Measurements from ENCODE around the gene UPK1A.

UPK1A gene

DNA sequence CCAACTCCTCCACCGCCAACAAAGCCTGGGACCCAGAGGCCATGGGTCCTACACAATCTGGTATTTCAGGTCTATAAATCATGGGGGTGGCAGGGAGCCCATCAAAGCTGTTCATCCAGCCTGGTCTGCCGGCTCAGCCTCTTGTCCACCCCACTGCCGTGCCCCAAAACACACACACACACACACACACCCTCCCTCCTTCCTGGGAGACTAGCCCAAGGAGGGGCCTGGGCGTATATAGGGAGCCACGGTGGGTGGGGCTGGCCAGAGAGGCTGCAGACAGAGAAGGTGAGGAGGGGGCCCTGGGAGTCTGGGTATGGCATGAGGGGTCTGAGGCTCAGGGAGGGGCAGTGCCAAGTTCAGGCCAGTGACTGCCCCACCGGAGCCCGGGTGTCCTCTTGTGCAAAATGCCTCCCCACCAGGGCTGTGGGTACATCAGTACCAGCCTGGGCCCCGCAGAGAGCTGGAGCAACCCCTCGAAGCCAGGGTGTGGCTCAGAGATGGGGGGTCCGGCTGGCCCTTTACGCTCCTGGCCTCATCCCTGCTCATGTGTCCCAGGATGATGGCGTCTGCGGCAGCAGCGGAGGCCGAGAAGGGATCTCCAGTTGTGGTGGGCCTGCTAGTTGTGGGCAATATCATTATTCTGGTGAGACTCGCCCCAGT lies at the start of gene UPK1A:
Gene UPK1A, plus strand, starts transcription at position 267 of the 663 bp plus-strand sequence. Its CDS starts 296 bp downstream, at position 563.
- peaks cover 17% of the 10 kb centered on the region for H3K27me3 Mint-ChIP-seq
- no peaks in the 10 kb centered on the region for H3K9me3 Mint-ChIP-seq
- no peak within 1 kb of the TSS for H3K27ac Mint-ChIP-seq
- no peaks in the 10 kb centered on the region for H3K4me1 Mint-ChIP-seq (ENCODE audit: low read depth)
- H3K4me3 Mint-ChIP-seq, result no peak within 1 kb of the TSS
- H3K36me3 Mint-ChIP-seq (ENCODE audit: low read depth), result peaks cover 23% of the 10 kb centered on the region

DNA sequence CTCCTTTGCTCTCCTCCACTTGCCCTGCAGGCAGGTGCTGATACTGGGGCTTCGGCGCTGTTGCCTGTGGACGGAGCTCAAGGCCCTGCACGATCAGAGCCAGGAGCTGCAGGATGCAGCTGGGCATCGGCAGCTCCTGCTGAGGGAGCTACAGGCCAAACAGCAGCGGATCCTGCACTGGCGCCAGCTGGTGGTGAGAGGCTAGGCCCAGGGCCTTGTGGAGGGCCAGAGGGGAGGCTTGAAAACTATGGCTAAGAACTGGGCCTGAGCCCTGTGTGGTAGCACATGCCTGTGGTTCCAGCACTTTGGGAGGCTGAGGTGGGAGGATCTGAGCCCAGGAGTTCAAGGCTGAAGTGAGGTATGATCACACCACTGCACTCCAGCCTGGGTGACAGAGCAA lies 47.5 kb upstream of the UPK1A start:
- H3K9me3 Mint-ChIP-seq, result no peaks in the 10 kb centered on the region
- peaks cover under 1% of the 10 kb centered on the region for H3K4me1 Mint-ChIP-seq (ENCODE audit: low read depth)
- H3K4me3 Mint-ChIP-seq, result no peak overlapping the region
- no peaks in the 10 kb centered on the region for H3K27me3 Mint-ChIP-seq
- peaks cover 18% of the 10 kb centered on the region for H3K36me3 Mint-ChIP-seq (ENCODE audit: low read depth)
- H3K27ac Mint-ChIP-seq, result no peak overlapping the region

DNA sequence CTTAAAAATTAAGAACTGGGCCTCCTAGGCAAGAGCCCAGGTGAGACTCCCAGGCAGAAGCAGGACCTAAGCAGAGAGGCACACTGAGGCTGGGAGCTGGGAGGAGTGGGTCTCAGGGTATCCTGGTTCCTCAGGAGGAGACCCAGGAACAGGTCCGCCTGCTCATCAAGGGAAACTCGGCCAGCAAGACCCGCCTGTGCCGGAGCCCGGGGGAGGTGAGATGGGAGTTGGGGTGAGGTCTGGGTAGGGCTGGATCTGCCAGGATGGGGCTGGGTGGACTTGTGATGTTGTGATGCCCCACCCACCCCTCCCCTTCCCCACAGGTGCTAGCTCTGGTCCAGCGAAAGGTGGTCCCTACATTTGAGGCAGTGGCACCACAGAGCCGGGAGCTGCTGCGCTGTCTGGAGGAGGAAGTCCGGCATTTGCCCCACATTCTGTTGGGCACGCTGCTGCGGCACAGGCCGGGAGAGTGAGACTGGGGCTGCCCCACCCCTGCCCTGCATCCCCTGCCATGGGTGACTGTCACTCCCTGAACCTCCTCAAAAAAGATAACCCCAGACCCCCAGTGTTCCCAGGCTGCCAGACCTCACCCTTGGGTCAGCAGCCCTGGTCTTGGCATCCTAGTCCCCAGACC lies 46.9 kb upstream of the UPK1A start:
- H3K4me1 Mint-ChIP-seq (ENCODE audit: low read depth), result no peaks in the 10 kb centered on the region
- no peak overlapping the region for H3K27ac Mint-ChIP-seq
- no peaks in the 10 kb centered on the region for H3K9me3 Mint-ChIP-seq
- no peak overlapping the region for H3K4me3 Mint-ChIP-seq
- H3K27me3 Mint-ChIP-seq, result no peaks in the 10 kb centered on the region
- H3K36me3 Mint-ChIP-seq (ENCODE audit: low read depth), result peaks cover 18% of the 10 kb centered on the region

DNA sequence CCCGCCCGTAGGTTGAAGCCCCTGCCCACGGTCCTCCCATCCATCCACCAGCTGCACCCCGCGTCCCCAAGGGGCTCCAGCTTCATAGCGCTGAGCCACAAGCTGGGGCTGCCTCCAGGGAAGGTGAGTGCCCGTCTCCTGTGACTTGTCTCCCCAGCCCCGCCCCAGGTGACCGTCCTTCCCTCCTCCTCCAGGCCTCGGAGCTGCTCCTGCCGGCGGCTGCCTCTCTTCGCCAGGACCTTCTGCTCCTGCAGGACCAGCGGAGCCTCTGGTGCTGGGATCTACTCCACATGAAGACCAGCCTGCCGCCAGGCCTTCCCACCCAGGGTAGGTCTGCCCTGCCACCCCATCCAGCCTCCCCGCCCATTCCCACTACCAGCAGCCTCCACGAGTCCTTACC lies 46.3 kb upstream of the UPK1A start:
- Mint-ChIP-seq H3K4me3 (no peak overlapping the region), H3K36me3 (ENCODE audit: low read depth) (peaks cover 18% of the 10 kb centered on the region), H3K27ac (no peak overlapping the region), H3K9me3 (no peaks in the 10 kb centered on the region), H3K27me3 (no peaks in the 10 kb centered on the region), H3K4me1 (ENCODE audit: low read depth) (no peaks in the 10 kb centered on the region)

DNA sequence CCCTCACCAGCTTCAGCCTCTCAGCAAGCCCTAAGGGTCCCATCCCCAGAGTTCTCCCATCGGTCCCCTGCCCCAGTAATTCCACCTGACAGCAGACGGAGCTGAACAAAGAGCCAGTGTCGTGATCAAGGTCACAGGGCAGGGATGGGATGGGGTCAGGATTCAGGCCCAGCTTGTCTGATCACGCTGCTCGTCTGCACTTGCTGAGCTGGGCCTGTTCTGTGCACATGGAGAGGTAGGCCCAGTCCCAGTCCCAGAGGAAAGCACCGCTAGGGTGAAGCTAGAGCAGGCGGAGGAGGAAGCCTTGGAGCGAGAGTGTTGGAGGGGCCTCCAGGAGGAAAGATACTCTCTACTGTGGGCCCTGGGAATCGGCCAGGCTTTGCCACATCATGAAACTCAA lies 44.6 kb upstream of the UPK1A start:
- no peak overlapping the region for H3K4me3 Mint-ChIP-seq
- H3K4me1 Mint-ChIP-seq (ENCODE audit: low read depth), result no peaks in the 10 kb centered on the region
- no peak overlapping the region for H3K27ac Mint-ChIP-seq
- H3K36me3 Mint-ChIP-seq (ENCODE audit: low read depth), result peaks cover 13% of the 10 kb centered on the region
- no peaks in the 10 kb centered on the region for H3K27me3 Mint-ChIP-seq
- H3K9me3 Mint-ChIP-seq, result no peaks in the 10 kb centered on the region

DNA sequence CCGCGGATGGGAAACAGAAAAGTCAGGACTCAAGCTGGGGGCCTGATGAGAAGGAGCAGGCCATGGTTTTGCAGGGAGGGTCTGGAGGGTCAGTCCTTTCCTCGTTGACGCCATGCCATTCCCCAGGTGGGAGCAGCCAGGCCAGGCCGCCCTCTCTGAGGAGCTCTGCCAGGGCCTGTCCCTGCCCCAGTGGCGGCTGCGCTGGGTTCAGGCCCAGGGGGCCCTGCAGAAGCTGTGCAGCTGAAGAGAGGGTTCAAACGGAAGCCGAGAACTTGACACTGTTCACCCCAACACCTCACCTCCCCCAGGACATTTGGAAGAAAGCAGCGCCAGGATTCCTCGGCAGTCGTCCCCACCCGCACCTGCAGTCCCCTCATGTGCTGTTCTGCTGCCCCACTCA lies 43.6 kb upstream of the UPK1A start:
- Mint-ChIP-seq H3K9me3 (no peaks in the 10 kb centered on the region), H3K27ac (no peak overlapping the region), H3K4me1 (ENCODE audit: low read depth) (no peaks in the 10 kb centered on the region), H3K4me3 (no peak overlapping the region), H3K36me3 (ENCODE audit: low read depth) (peaks cover 13% of the 10 kb centered on the region), H3K27me3 (no peaks in the 10 kb centered on the region)

DNA sequence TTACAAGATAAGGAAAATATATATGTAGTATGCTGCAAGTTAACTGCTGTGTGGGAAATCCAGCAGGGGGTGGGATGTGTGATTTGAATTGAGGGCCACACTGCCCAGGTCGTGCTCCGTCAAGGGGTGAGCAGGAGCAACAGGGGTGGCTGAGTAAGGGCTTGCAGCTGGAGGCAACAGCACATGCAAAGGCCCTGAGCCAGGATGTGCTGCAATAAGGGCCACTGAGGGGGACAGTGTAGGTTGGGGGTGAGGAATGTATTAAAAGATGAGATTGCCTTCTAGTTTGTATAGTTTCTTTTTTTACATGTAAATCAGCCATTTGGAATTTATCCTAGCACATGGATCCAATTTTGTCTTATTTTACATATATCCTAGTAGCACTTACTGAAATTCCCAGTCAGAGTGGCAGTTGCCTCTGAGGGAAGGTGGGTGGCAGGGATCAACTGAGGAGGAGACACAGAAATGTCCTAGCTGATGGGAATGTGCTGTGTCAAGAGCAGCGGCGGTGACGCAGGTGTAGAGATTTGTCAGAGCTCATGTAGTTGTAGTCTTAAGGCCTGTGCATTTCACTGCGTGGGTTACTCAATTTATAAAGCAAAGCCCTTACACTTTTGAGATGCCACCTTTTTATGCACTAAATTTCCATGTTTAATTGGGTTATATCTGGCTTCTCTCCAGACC lies 42.8 kb upstream of the UPK1A start:
- H3K36me3 Mint-ChIP-seq (ENCODE audit: low read depth), result peaks cover 13% of the 10 kb centered on the region
- H3K27ac Mint-ChIP-seq, result no peak overlapping the region
- H3K27me3 Mint-ChIP-seq, result no peaks in the 10 kb centered on the region
- no peak overlapping the region for H3K4me3 Mint-ChIP-seq
- H3K9me3 Mint-ChIP-seq, result no peaks in the 10 kb centered on the region
- H3K4me1 Mint-ChIP-seq (ENCODE audit: low read depth), result peaks cover 6% of the 10 kb centered on the region

DNA sequence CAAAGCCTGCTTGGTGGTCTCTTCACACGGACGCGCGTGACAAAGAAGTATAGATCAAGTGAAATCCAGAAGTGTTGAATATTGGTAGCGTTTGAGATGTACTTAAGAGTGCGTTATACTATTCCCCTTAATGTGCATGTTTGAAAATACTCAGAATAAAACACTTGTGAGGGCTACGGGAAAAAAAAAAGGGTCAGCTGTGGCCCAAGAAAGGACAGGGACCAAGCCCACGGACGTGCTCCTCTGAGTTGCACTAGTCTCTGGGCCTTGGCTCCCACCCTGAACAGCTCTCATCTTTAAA lies 38.1 kb upstream of the UPK1A start:
- Mint-ChIP-seq H3K4me1 (ENCODE audit: low read depth) (peaks cover 20% of the 10 kb centered on the region), H3K27me3 (no peaks in the 10 kb centered on the region), H3K27ac (peak overlapping the region; percentile 99), H3K36me3 (ENCODE audit: low read depth) (peaks cover 34% of the 10 kb centered on the region), H3K4me3 (peak overlapping the region; percentile 97), H3K9me3 (no peaks in the 10 kb centered on the region)

DNA sequence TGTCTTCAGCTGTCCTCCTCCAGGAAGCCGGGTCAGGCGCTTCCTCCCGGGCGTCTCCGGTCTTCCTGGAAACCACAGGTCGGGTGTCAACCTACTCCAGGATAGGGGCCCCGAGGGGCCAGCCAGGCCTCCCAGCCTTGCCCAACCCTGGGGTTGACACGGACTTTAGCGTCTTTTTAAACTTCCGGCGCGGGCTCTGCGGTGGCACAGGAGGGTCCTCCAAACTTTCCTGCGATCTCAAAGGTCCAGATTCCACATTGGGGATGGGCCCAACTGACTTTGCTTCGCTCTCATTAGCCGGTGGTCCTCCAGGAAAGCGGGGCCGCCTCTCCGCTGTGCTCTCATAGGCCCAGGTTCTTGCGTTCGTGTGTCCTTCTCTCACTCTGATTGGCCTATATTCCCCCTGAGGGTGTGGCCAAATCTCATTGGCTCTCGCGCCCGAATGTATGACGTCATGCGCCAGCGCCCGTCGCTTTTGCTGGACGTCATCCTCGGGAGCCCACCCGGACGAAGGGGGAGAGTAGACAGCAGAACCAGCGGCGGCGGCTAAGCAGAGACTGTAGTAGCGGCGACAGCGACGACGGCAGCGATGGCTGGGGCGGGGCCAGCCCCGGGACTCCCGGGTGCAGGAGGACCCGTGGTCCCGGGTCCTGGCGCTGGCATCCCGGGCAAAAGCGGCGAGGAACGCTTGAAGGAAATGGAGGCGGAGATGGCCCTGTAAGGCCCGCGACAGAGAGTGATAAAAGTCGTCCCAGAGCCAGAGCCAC lies 37.6 kb upstream of the UPK1A start, which contains the start of gene RBM42:
Gene RBM42, plus strand, starts transcription at position 472 of the 767 bp plus-strand sequence. Its CDS starts 118 bp downstream, at position 590.
- Mint-ChIP-seq H3K36me3 (ENCODE audit: low read depth) (peaks cover 38% of the 10 kb centered on the region), H3K27me3 (no peaks in the 10 kb centered on the region), H3K9me3 (no peaks in the 10 kb centered on the region), H3K4me3 (peak within 1 kb of the TSS; percentile 97), H3K4me1 (ENCODE audit: low read depth) (peaks cover 20% of the 10 kb centered on the region), H3K27ac (peak within 1 kb of the TSS; percentile 99)

DNA sequence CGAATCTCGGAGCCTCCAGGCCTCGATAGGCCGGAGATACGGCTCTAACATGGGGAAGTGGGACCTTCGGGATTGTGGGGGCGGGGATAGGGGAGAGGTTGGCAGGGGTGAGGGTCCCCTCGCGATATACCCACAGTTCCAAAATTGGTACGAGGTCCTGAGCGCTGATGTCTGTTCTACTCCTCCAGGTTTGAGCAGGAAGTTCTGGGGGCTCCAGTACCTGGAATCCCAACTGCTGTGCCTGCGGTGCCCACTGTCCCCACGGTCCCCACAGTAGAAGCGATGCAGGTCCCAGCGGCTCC lies 37.0 kb upstream of the UPK1A start:
- Mint-ChIP-seq H3K27me3 (no peaks in the 10 kb centered on the region), H3K27ac (peak overlapping the region; percentile 99), H3K4me1 (ENCODE audit: low read depth) (peaks cover 20% of the 10 kb centered on the region), H3K36me3 (ENCODE audit: low read depth) (peaks cover 38% of the 10 kb centered on the region), H3K4me3 (peak overlapping the region; percentile 97), H3K9me3 (no peaks in the 10 kb centered on the region)

DNA sequence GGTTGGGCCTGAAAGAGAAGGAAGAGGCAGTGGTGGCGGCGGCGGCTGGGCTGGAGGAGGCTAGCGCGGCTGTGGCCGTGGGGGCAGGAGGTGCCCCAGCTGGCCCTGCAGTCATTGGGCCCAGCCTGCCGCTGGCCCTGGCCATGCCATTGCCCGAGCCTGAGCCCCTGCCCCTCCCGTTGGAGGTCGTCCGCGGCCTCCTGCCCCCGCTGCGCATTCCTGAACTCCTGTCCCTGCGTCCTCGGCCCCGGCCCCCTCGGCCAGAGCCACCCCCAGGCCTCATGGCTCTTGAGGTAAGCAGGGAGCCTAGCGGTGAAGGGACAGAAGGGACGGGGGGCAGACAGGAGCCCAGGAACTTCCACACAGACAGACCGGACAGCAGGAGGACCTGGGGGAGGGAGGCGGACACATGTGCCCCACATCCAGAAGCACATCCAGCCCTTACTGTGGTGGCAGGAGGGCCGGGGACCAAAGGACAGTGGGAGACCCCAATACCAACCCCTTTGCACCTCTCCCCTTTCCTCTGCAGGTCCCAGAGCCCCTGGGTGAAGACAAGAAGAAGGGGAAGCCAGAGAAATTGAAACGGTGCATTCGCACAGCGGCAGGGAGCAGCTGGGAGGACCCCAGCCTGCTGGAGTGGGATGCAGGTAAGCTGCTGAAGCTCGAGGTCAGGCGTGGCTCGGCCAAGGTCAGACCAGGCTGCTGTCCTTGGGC lies 32.4 kb upstream of the UPK1A start:
- Mint-ChIP-seq H3K4me1 (ENCODE audit: low read depth) (peaks cover 10% of the 10 kb centered on the region), H3K27ac (no peak overlapping the region), H3K4me3 (no peak overlapping the region), H3K9me3 (no peaks in the 10 kb centered on the region), H3K27me3 (no peaks in the 10 kb centered on the region), H3K36me3 (ENCODE audit: low read depth) (peaks cover 54% of the 10 kb centered on the region)

DNA sequence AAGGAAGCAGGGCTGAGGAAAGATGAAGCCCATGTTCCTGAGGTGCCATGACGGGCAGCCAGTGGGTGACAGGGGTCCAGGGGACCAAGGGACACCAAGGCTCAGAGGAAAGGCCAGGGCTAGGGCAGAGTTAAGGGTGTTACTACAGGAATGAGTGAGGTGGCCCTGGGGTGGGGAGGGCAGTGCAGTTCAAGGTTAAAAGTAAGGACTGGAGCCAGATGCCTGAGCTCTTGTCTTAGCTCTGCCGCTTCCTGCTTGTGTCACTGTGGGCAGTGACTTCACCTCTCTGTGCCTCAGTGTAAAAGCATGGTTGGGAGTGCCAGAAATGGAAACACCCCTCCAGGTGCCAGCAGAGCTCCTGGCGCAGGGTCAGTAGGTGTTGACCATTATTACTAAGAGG lies 29.7 kb upstream of the UPK1A start:
- no peaks in the 10 kb centered on the region for H3K27me3 Mint-ChIP-seq
- peaks cover 38% of the 10 kb centered on the region for H3K36me3 Mint-ChIP-seq (ENCODE audit: low read depth)
- H3K4me3 Mint-ChIP-seq, result no peak overlapping the region
- no peak overlapping the region for H3K27ac Mint-ChIP-seq
- H3K4me1 Mint-ChIP-seq (ENCODE audit: low read depth), result peaks cover 9% of the 10 kb centered on the region
- no peaks in the 10 kb centered on the region for H3K9me3 Mint-ChIP-seq

DNA sequence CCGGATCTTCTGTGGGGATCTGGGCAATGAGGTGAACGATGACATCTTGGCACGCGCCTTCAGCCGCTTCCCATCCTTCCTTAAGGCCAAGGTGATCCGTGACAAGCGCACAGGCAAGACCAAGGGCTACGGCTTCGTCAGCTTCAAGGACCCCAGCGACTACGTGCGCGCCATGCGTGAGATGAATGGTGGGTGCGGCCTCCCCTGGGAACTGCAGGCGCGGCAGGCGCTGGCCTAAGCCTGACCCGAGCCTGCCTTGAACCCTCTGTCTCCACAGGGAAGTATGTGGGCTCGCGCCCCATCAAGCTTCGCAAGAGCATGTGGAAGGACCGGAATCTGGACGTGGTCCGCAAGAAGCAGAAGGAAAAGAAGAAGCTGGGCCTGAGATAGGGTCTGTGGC lies 29.2 kb upstream of the UPK1A start:
- H3K36me3 Mint-ChIP-seq (ENCODE audit: low read depth), result peaks cover 34% of the 10 kb centered on the region
- no peak overlapping the region for H3K4me3 Mint-ChIP-seq

DNA sequence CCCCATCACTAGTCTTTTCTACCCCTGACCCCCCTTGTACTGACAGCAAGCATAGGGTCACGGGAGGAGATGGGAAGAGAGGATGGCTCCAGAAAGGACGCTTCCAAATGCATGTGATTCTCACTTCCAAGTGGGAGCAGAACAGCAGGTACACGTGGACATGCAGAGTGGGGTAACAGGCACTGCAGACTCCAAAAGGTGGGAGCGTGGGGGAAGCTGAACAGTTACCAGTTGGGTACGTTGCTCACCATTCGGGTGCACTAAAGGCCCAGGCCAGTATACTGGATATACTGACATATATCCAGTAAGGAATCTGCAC lies 27.0 kb upstream of the UPK1A start:
- H3K27me3 Mint-ChIP-seq, result no peaks in the 10 kb centered on the region
- no peaks in the 10 kb centered on the region for H3K9me3 Mint-ChIP-seq
- peaks cover 19% of the 10 kb centered on the region for H3K36me3 Mint-ChIP-seq (ENCODE audit: low read depth)
- H3K4me1 Mint-ChIP-seq (ENCODE audit: low read depth), result peaks cover 23% of the 10 kb centered on the region
- no peak overlapping the region for H3K4me3 Mint-ChIP-seq
- no peak overlapping the region for H3K27ac Mint-ChIP-seq

More for the DNA sequence above, 29.2 kb upstream of the UPK1A start:
- Mint-ChIP-seq H3K9me3 (no peaks in the 10 kb centered on the region), H3K4me1 (ENCODE audit: low read depth) (peaks cover 14% of the 10 kb centered on the region), H3K27ac (no peak overlapping the region), H3K27me3 (no peaks in the 10 kb centered on the region)

DNA sequence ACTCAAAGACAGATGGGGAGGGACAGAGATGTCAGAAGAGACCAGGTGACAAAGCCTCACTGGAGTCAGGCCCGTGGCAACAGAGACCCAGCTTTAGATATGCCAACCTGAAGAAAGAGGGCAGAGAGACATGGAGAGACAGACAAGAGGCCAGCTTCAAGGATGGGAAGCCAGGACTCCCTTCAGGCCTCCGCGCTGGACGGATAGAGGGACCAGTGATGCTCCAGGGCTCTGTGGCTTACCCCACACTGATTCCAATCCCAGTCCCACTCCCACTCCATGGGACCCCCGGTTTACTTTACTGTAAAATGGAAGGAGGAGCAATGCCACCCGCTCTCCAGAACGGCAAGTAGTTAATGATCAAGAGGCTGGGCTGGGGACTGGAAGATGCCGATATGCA lies 26.5 kb upstream of the UPK1A start:
- Mint-ChIP-seq H3K27ac (no peak overlapping the region), H3K4me3 (no peak overlapping the region), H3K4me1 (ENCODE audit: low read depth) (peaks cover 29% of the 10 kb centered on the region), H3K9me3 (no peaks in the 10 kb centered on the region), H3K36me3 (ENCODE audit: low read depth) (peaks cover 19% of the 10 kb centered on the region), H3K27me3 (no peaks in the 10 kb centered on the region)
